Measurements from ENCODE around the gene GHR.
"Not testable (repeated sequence)": the region's sequence is repeated elsewhere in the genome, so short reads cannot be mapped to it uniquely, and the experiment has no call there.

GHR gene

GRCh38 chr5:42640835-42641234, 217.6 kb downstream of the GHR start:
- DNase-seq (ENCODE audit: low read depth in 2 of 2, low spot score in 1 of 2) = no peak

GRCh38 chr5:42641336-42642005, 218.2 kb downstream of the GHR start:
- DNase-seq (ENCODE audit: low read depth in 2 of 2, low spot score in 1 of 2) = no peak

GRCh38 chr5:42642006-42642405, 218.8 kb downstream of the GHR start:
- DNase-seq (ENCODE audit: low read depth in 2 of 2, low spot score in 1 of 2) = no peak

GRCh38 chr5:42643360-42643759, 220.1 kb downstream of the GHR start:
- no peak for DNase-seq (ENCODE audit: low read depth in 2 of 2, low spot score in 1 of 2)

GRCh38 chr5:42645138-42645537, 221.9 kb downstream of the GHR start:
- DNase-seq (ENCODE audit: low read depth in 2 of 2, low spot score in 1 of 2) = no peak

GRCh38 chr5:42648036-42648435, 224.8 kb downstream of the GHR start:
- DNase-seq (ENCODE audit: low read depth in 2 of 2, low spot score in 1 of 2) = no peak

- DNase-seq (ENCODE audit: low read depth in 2 of 2, low spot score in 1 of 2) = no peak
Observed at GRCh38 chr5:42648915-42649314, 225.7 kb downstream of the GHR start.

GRCh38 chr5:42650084-42650483, 226.8 kb downstream of the GHR start:
- DNase-seq (ENCODE audit: low read depth in 2 of 2, low spot score in 1 of 2) = no peak

GRCh38 chr5:42653705-42654104, 230.5 kb downstream of the GHR start:
- DNase-seq (ENCODE audit: low read depth in 2 of 2, low spot score in 1 of 2) = no peak

GRCh38 chr5:42654645-42655044, 231.4 kb downstream of the GHR start:
- no peak for DNase-seq (ENCODE audit: low read depth in 2 of 2, low spot score in 1 of 2)

GRCh38 chr5:42655982-42656650, 232.9 kb downstream of the GHR start:
- DNase-seq (ENCODE audit: low read depth in 2 of 2, low spot score in 1 of 2) = no peak

GRCh38 chr5:42656651-42657015, 233.4 kb downstream of the GHR start:
- no peak for DNase-seq (ENCODE audit: low read depth in 2 of 2, low spot score in 1 of 2)

GRCh38 chr5:42659869-42660268, 236.6 kb downstream of the GHR start:
- not testable (repeated sequence) for DNase-seq (ENCODE audit: low read depth in 2 of 2, low spot score in 1 of 2)

- no peak for DNase-seq (ENCODE audit: low read depth in 2 of 2, low spot score in 1 of 2)
Observed at GRCh38 chr5:42665857-42666256, 242.6 kb downstream of the GHR start.

GRCh38 chr5:42666869-42667268, 243.6 kb downstream of the GHR start:
- DNase-seq (ENCODE audit: low read depth in 2 of 2, low spot score in 1 of 2) = no peak

- DNase-seq (ENCODE audit: low read depth in 2 of 2, low spot score in 1 of 2) = no peak
Observed at GRCh38 chr5:42668254-42668653, 245.0 kb downstream of the GHR start.

GRCh38 chr5:42672925-42673324, 249.7 kb downstream of the GHR start:
- no peak for DNase-seq (ENCODE audit: low read depth in 2 of 2, low spot score in 1 of 2)

GRCh38 chr5:42675602-42676001, 252.4 kb downstream of the GHR start:
- DNase-seq (ENCODE audit: low read depth in 2 of 2, low spot score in 1 of 2) = no peak

- DNase-seq (ENCODE audit: low read depth in 2 of 2, low spot score in 1 of 2) = no peak
Observed at GRCh38 chr5:42676362-42676761, 253.1 kb downstream of the GHR start.

- no peak for DNase-seq (ENCODE audit: low read depth in 2 of 2, low spot score in 1 of 2)
Observed at GRCh38 chr5:42677156-42677842, 254.1 kb downstream of the GHR start.

- no peak for DNase-seq (ENCODE audit: low read depth in 2 of 2, low spot score in 1 of 2)
Observed at GRCh38 chr5:42680046-42680445, 256.8 kb downstream of the GHR start.

GRCh38 chr5:42685078-42685477, 261.8 kb downstream of the GHR start:
- DNase-seq (ENCODE audit: low read depth in 2 of 2, low spot score in 1 of 2) = not testable (repeated sequence)
